Muscle layer of duodenum (tissue), 2 donors: ENCODE data around the gene EPHB6.

Source experiments
- H3K27ac ChIP-seq: one replicate; pipeline ENCODE4 v1.7.0; 2013; ENCODE audit warnings: mild to moderate bottlenecking, low read length
- H3K27me3 ChIP-seq: one replicate; pipeline ENCODE4 v1.7.0; 2013; ENCODE audit warnings: low read depth, mild to moderate bottlenecking, control low read depth, low read length
- H3K36me3 ChIP-seq, 2 donors: one replicate each; pipeline ENCODE4 v1.7.0; 2013; ENCODE audit warnings: low read length in 2 of 2, control low read depth in 1 of 2, mild to moderate bottlenecking in 1 of 2; ENCODE audit not compliant: insufficient read depth in 2 of 2, control insufficient read depth in 1 of 2
- H3K4me1 ChIP-seq, 2 donors: one replicate each; pipeline ENCODE4 v1.7.0; 2013; ENCODE audit warnings: low read length in 2 of 2, mild to moderate bottlenecking in 2 of 2, control low read depth in 1 of 2, moderate library complexity in 1 of 2; ENCODE audit not compliant: insufficient read depth in 2 of 2, control insufficient read depth in 1 of 2
- H3K4me3 ChIP-seq, 2 donors: one replicate each; pipeline ENCODE4 v1.7.0; 2013; ENCODE audit warnings: low read length in 2 of 2, low read depth in 1 of 2, mild to moderate bottlenecking in 1 of 2
- H3K9me3 ChIP-seq, 2 donors: one replicate each; pipeline ENCODE4 v1.7.0; 2013; ENCODE audit warnings: low read length in 2 of 2, control low read depth in 1 of 2, mild to moderate bottlenecking in 1 of 2; ENCODE audit not compliant: control insufficient read depth in 1 of 2
- donor health status: healthy.

The EPHB6 gene

DNA sequence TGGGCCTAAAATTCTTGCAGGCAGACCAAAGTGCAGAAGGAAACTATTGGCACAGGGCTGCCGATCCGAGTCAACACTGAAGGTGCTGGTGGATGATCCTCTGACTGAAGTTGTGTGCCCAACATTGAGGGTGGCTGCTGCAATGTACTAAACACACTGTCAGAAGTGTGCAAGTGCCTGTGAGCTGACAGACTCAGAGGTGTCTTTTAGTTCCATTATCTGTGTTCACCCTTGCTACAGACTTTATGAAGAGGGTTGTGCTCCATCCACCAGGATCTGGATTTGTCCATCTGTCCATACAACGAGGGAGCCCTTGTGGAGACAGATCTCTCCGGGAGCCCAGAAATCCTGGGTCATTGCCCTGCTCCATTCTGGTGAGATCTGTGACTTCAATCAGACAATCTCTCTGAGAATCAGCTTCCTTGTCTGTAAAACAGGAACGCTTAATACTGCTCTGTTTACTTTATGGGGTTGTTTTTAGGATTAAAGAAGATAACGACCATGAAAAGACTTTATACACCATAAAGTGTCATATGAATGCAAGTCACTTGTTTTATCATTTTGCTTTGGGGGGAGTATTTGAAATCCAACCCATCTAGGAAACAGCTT is 40.2 kb downstream of the EPHB6 start:
- no peaks in the 10 kb centered on the region for H3K27me3 ChIP-seq
- H3K27ac ChIP-seq: no peak overlapping the region
- H3K9me3 ChIP-seq: no peaks in the 10 kb centered on the region
- no peak overlapping the region for H3K4me3 ChIP-seq
- no peaks in the 10 kb centered on the region for H3K4me1 ChIP-seq
- H3K36me3 ChIP-seq: no peaks in the 10 kb centered on the region

- H3K4me3 ChIP-seq: no peak overlapping the region
- no peaks in the 10 kb centered on the region for H3K27me3 ChIP-seq
- H3K27ac ChIP-seq: no peak overlapping the region
These were observed 41.3 kb downstream of the EPHB6 start for GRCh38 chr7:142896151-142896550.

DNA sequence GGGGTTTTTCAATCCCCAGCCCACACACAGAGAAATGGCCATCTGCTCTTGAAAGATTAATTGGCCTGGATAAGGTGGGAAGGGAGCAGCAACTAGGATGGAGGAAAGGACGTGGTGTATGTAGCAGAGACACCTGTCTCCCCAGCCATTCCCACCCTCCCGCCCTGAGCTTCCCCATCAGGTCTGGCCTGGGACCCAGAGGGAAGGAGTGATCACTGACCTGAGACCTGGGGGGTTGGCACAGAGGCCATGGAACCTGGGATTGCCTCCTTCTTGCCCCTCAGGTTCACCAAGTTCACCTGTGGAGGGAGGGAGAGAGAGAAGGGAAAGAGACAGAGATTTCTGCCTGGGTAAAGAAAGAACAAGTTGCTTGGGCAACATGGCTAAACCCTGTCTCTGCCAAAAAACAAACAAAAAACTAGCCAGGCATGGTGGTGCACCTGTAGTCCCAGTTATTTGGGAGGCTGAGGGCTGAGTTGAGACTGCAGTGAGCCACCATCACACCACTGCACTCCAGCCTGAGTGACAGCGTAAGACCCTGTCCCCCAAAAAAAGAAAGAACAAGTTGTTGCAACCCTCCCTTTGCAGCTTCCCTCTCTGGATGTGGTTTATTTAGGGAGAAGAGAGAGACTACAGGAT is 42.0 kb downstream of the EPHB6 start:
- no peak overlapping the region for H3K4me3 ChIP-seq
- H3K36me3 ChIP-seq: no peaks in the 10 kb centered on the region
- H3K9me3 ChIP-seq: no peaks in the 10 kb centered on the region
- no peaks in the 10 kb centered on the region for H3K4me1 ChIP-seq
- no peak overlapping the region for H3K27ac ChIP-seq
- no peaks in the 10 kb centered on the region for H3K27me3 ChIP-seq

More at GRCh38 chr7:142896151-142896550, 41.3 kb downstream of the EPHB6 start:
- no peaks in the 10 kb centered on the region for H3K4me1 ChIP-seq
- no peaks in the 10 kb centered on the region for H3K36me3 ChIP-seq
- no peaks in the 10 kb centered on the region for H3K9me3 ChIP-seq

- H3K9me3 ChIP-seq: no peaks in the 10 kb centered on the region
- no peaks in the 10 kb centered on the region for H3K27me3 ChIP-seq
- H3K36me3 ChIP-seq: no peaks in the 10 kb centered on the region
- no peak overlapping the region for H3K4me3 ChIP-seq
- H3K4me1 ChIP-seq: no peaks in the 10 kb centered on the region
- no peak overlapping the region for H3K27ac ChIP-seq
These were observed 42.8 kb downstream of the EPHB6 start for GRCh38 chr7:142897691-142898090.

GRCh38 chr7:142898377-142899170 is 43.7 kb downstream of the EPHB6 start:
- Histone ChIP-seq H3K36me3 (no peaks in the 10 kb centered on the region), H3K4me3 (no peak overlapping the region), H3K27me3 (no peaks in the 10 kb centered on the region), H3K4me1 (no peaks in the 10 kb centered on the region), H3K27ac (no peak overlapping the region), H3K9me3 (no peaks in the 10 kb centered on the region)

DNA sequence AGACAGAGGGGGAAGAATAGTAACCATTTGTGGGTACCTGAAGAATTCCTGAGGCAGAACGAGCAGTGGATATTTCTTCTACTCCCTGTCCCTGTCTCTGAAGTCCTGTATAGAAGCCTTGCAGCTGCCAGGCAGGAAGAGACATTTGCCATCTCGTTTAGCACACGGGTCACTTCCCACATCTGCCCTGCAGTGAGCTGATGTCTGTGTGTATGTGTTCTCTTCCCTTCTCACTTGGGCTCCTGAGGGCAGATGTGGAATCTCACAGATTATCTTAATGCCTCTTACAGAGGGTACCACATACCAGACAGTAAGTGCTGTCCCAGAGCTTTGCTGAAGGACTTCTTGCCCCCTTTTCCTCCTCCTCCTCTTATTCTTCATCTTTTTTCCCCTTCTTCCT is 44.8 kb downstream of the EPHB6 start:
- Histone ChIP-seq H3K27me3 (no peaks in the 10 kb centered on the region), H3K9me3 (peaks cover 0 to 5% of the 10 kb centered on the region in 2 donors), H3K4me1 (no peaks in the 10 kb centered on the region), H3K36me3 (no peaks in the 10 kb centered on the region), H3K4me3 (no peak overlapping the region), H3K27ac (no peak overlapping the region)

DNA sequence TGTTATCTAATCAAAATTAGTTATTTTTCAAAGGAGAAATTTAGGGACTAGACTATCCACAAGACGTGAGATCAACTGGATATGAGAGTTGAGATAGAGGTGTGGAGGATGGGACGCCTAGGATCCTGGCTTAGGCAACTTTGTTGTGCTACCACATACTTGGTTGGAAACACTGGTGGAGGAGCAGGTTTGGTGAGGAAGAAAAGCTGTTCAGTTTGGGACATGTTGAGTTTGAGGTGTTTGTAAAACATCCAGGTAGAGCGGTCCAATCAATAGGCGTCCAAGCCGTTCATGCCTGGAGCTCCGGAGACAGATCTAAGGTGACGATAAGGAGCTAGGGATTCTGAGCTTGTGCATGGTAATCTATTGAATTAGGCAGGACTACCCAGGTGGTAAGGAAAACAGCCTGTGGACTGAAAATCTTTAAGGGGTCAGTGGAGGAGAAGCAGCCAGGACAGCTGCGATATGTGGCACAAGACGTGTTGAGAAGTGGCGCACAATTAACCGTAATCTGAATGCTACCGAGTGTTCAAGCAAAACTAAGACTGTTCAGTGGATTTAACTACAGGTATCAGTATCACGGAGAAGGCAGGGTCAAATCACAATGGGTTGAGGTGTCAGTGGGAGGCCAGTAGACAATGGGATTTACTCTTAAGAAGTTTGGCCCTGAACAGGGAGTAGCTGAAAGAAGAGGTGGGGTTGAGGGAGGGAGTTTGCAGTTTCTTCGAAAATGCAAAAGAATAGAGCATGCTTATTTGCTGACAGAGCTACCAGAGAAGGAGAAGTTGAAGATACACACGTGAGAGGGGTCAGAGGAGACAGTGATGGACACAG is 46.8 kb downstream of the EPHB6 start:
- Histone ChIP-seq H3K4me1 (no peaks in the 10 kb centered on the region), H3K9me3 (peaks cover 0 to 5% of the 10 kb centered on the region in 2 donors), H3K36me3 (no peaks in the 10 kb centered on the region), H3K27ac (no peak overlapping the region), H3K4me3 (no peak overlapping the region), H3K27me3 (no peaks in the 10 kb centered on the region)

DNA sequence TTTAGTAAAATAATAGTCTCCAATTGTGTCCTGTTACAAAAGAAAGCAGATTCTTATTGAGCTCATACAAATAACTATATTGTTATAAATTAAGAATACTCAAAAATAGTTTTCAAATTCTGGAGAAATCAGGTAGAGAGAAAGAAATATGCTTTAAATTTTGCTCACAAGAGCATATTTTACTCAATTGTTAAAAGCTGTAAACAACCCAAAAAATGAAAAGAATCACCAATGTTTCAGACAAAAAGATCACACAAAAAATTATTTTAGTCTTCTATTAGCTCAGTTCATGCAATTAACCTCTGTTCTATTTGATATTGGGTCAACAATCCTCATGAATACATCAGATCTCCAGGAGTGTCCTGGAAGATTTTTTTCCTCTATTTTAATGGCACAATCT is 49.3 kb downstream of the EPHB6 start:
- H3K27ac ChIP-seq: no peak overlapping the region
- H3K36me3 ChIP-seq: no peaks in the 10 kb centered on the region
- no peaks in the 10 kb centered on the region for H3K4me1 ChIP-seq
- H3K9me3 ChIP-seq: peaks cover 0 to 5% of the 10 kb centered on the region in 2 donors
- no peaks in the 10 kb centered on the region for H3K27me3 ChIP-seq
- H3K4me3 ChIP-seq: no peak overlapping the region

DNA sequence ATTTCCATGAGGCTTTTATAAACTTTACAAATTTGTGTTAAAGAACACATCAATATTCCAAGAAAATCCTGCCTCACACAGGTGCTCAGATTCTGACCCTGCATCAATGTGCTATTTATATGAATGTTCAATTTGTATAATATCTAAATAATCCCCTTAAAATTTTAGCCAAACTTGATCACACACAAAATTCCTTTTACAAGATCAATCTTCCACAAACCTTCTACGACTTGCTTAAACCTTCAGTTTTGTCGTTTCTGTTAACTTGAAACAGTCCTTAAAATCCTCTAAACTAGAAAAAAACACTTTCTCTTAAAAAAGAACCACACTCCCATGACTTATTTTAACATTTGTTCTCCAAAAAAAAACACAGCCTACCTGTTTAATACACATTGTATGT is 50.9 kb downstream of the EPHB6 start:
- Histone ChIP-seq H3K4me3 (no peak overlapping the region), H3K27ac (no peak overlapping the region), H3K36me3 (no peaks in the 10 kb centered on the region), H3K4me1 (no peaks in the 10 kb centered on the region), H3K27me3 (no peaks in the 10 kb centered on the region), H3K9me3 (peaks cover 0 to 5% of the 10 kb centered on the region in 2 donors)

DNA sequence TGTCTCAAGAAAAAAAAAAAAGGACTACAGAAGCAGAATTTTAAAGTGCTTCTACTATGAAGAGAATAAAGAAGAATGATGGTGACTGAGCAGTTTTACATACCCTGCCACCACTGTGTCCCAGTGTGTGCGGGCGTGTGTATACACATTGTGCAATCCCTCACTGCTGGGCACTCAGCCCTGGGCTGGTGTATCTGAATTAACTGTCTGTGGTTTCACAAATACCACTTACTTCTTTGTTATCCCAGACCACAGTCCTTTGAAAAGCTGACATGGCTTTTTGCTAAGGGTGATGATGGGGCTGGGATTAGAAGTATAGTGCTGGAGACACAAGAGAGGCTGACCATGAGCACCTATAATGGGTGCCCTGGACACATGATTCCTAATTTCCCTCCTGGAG is 51.8 kb downstream of the EPHB6 start:
- no peak overlapping the region for H3K27ac ChIP-seq
- H3K4me3 ChIP-seq: no peak overlapping the region
- H3K27me3 ChIP-seq: no peaks in the 10 kb centered on the region
- H3K9me3 ChIP-seq: peaks cover 0 to 5% of the 10 kb centered on the region in 2 donors
- H3K4me1 ChIP-seq: no peaks in the 10 kb centered on the region
- H3K36me3 ChIP-seq: no peaks in the 10 kb centered on the region

- H3K9me3 ChIP-seq: peaks cover 0 to 5% of the 10 kb centered on the region in 2 donors
These were observed 53.4 kb downstream of the EPHB6 start for GRCh38 chr7:142908290-142908689.

More at GRCh38 chr7:142908290-142908689, 53.4 kb downstream of the EPHB6 start:
- no peak overlapping the region for H3K4me3 ChIP-seq
- H3K4me1 ChIP-seq: no peaks in the 10 kb centered on the region
- H3K36me3 ChIP-seq: no peaks in the 10 kb centered on the region
- no peaks in the 10 kb centered on the region for H3K27me3 ChIP-seq
- no peak overlapping the region for H3K27ac ChIP-seq
